Mesodermal cell (in vitro differentiated cells): ENCODE results near the gene PALLD.

Source experiments
- H3K27ac ChIP-seq: 2 replicates; pipeline ENCODE4 v1.7.0; 2013; ENCODE audit warnings: mild to moderate bottlenecking, low read depth, low read length, moderate library complexity; ENCODE audit not compliant: severe bottlenecking
- H3K36me3 ChIP-seq: 2 replicates; pipeline ENCODE4 v1.7.1; 2013; ENCODE audit warnings: mild to moderate bottlenecking, low read length, moderate library complexity; ENCODE audit not compliant: control insufficient read depth, insufficient read depth
- H3K4me1 ChIP-seq: one replicate; pipeline ENCODE4 v1.7.1; 2013; ENCODE audit warnings: mild to moderate bottlenecking, low read length; ENCODE audit not compliant: insufficient read depth, control insufficient read depth, poor library complexity, severe bottlenecking
- H3K4me3 ChIP-seq: 2 replicates; pipeline ENCODE4 v1.7.0; 2013; ENCODE audit warnings: low read length, control low read depth, mild to moderate bottlenecking; ENCODE audit not compliant: insufficient read depth, poor library complexity, severe bottlenecking; ENCODE audit errors: extremely low read depth
- H3K9me3 ChIP-seq: 2 replicates; pipeline ENCODE4 v1.7.1; 2013; ENCODE audit warnings: mild to moderate bottlenecking, low read length, moderate library complexity; ENCODE audit not compliant: control insufficient read depth
- WGBS, 2 experiments: methylation state at CpG; one replicate each; pipeline ENCODE4 v1.1.5; 2013; ENCODE audit warnings: missing lambda C conversion rate in 2 of 2; ENCODE audit not compliant: insufficient coverage in 2 of 2; 5-methylcytosine and 5-hydroxymethylcytosine counted together

PALLD gene

GRCh38 chr4:168490711-168491110, 6.1 kb upstream of the PALLD start:
- Histone ChIP-seq H3K27ac (no peak overlapping the region), H3K4me3 (no peak overlapping the region), H3K36me3 (no peaks in the 10 kb centered on the region), H3K4me1 (peaks cover 11% of the 10 kb centered on the region), H3K9me3 (no peaks in the 10 kb centered on the region)
- WGBS, 2 experiments: no CpG with 5 or more reads among the region's 2 CpGs

GRCh38 chr4:168491563-168491962, 5.3 kb upstream of the PALLD start:
- Histone ChIP-seq H3K36me3 (no peaks in the 10 kb centered on the region), H3K27ac (no peak overlapping the region), H3K9me3 (no peaks in the 10 kb centered on the region), H3K4me1 (peaks cover 10% of the 10 kb centered on the region), H3K4me3 (no peak overlapping the region)
- no CpG with 5 or more reads among the region's 2 CpGs for WGBS, 2 experiments

GRCh38 chr4:168498251-168498650, 1.4 kb downstream of the PALLD start:
- H3K27ac ChIP-seq: peak overlapping the region; percentile 33
- peaks cover 3% of the 10 kb centered on the region for H3K4me1 ChIP-seq
- H3K9me3 ChIP-seq: no peaks in the 10 kb centered on the region
- H3K36me3 ChIP-seq: no peaks in the 10 kb centered on the region
- H3K4me3 ChIP-seq: no peak overlapping the region

GRCh38 chr4:168499241-168499640, 2.4 kb downstream of the PALLD start:
- no peaks in the 10 kb centered on the region for H3K9me3 ChIP-seq
- H3K4me1 ChIP-seq: peaks cover 3% of the 10 kb centered on the region
- no peaks in the 10 kb centered on the region for H3K36me3 ChIP-seq
- no peak overlapping the region for H3K4me3 ChIP-seq
- H3K27ac ChIP-seq: no peak overlapping the region

GRCh38 chr4:168501407-168501806, 4.6 kb downstream of the PALLD start:
- H3K4me1 ChIP-seq: peaks cover 3% of the 10 kb centered on the region
- H3K9me3 ChIP-seq: no peaks in the 10 kb centered on the region
- 93 to 100% methylated on average over 2 to 3 of the region's 3 CpGs for WGBS, 2 experiments
- no peak overlapping the region for H3K4me3 ChIP-seq
- no peak overlapping the region for H3K27ac ChIP-seq
- no peaks in the 10 kb centered on the region for H3K36me3 ChIP-seq

GRCh38 chr4:168502861-168503260, 6.0 kb downstream of the PALLD start:
- Histone ChIP-seq H3K4me1 (peaks cover 3% of the 10 kb centered on the region), H3K27ac (no peak overlapping the region), H3K4me3 (no peak overlapping the region), H3K9me3 (no peaks in the 10 kb centered on the region), H3K36me3 (no peaks in the 10 kb centered on the region)
- WGBS, 2 experiments: 85 to 90% methylated on average over 3 to 5 of the region's 6 CpGs

GRCh38 chr4:168503652-168504362, 7.0 kb downstream of the PALLD start:
- H3K9me3 ChIP-seq: no peaks in the 10 kb centered on the region
- peaks cover 3% of the 10 kb centered on the region for H3K4me1 ChIP-seq
- no peak overlapping the region for H3K4me3 ChIP-seq
- WGBS, 2 experiments: 96 to 100% methylated on average over 6 to 7 of the region's 9 CpGs
- H3K27ac ChIP-seq: no peak overlapping the region
- H3K36me3 ChIP-seq: no peaks in the 10 kb centered on the region

GRCh38 chr4:168504526-168504925, 7.7 kb downstream of the PALLD start:
- 67 to 69% methylated on average over 2 of the region's 3 CpGs for WGBS, 2 experiments

GRCh38 chr4:168506014-168506413, 9.2 kb downstream of the PALLD start:
- WGBS, 2 experiments: 100% methylated on average over 1 of the region's 1 CpG; no CpG with 5 or more reads in 1 of the 2 experiments
- Histone ChIP-seq H3K9me3 (no peaks in the 10 kb centered on the region), H3K27ac (no peak overlapping the region), H3K36me3 (no peaks in the 10 kb centered on the region), H3K4me3 (no peak overlapping the region), H3K4me1 (peaks cover 3% of the 10 kb centered on the region)

More at GRCh38 chr4:168504526-168504925, 7.7 kb downstream of the PALLD start:
- H3K4me3 ChIP-seq: no peak overlapping the region
- no peaks in the 10 kb centered on the region for H3K36me3 ChIP-seq
- H3K9me3 ChIP-seq: no peaks in the 10 kb centered on the region
- no peak overlapping the region for H3K27ac ChIP-seq
- H3K4me1 ChIP-seq: peaks cover 3% of the 10 kb centered on the region

- no peak overlapping the region for H3K4me3 ChIP-seq
- no peaks in the 10 kb centered on the region for H3K36me3 ChIP-seq
- WGBS, 2 experiments: 73 to 75% methylated on average over 5 to 6 of the region's 7 CpGs
- H3K9me3 ChIP-seq: no peaks in the 10 kb centered on the region
- H3K4me1 ChIP-seq: peaks cover 3% of the 10 kb centered on the region
- no peak overlapping the region for H3K27ac ChIP-seq
These were observed 10.4 kb downstream of the PALLD start for GRCh38 chr4:168507178-168507815.

- WGBS, 2 experiments: 85 to 93% methylated on average over 2 of the region's 3 CpGs
- no peak overlapping the region for H3K4me3 ChIP-seq
- H3K27ac ChIP-seq: no peak overlapping the region
- no peaks in the 10 kb centered on the region for H3K4me1 ChIP-seq
- H3K9me3 ChIP-seq: no peaks in the 10 kb centered on the region
- no peaks in the 10 kb centered on the region for H3K36me3 ChIP-seq
These were observed 11.8 kb downstream of the PALLD start for GRCh38 chr4:168508683-168509082.
